IMR-90 (cell line): ENCODE measurements around the gene CD300LG. TPM values are rescaled to one million over a fixed set of nuclear protein-coding genes. Genes with fewer than 3 reads are reported as not detected.

Experiments
- ATAC-seq: fragments of 200-7000 bp; cut with Tn5 transposase; 2 replicates; pipeline ENCODE4 v1.9.1; 2020; ENCODE audit warnings: low read depth, mild to moderate bottlenecking, moderate library complexity
- BruUV-seq: library from RNA; stranded (reverse); fragments of 400-500 nt; replicated peaks from 2 replicates; lab custom pipeline; 2021; lab: Mats Ljungman, UMichigan
- CTCF ChIA-PET: fragments of 300-600 bp; formaldehyde crosslinking; extraction: SDS; loops from one replicate; lab custom pipeline; 2021; ENCODE audit warnings: antibody characterized with exemption; lab: Yijun Ruan, JAX
- POLR2A ChIA-PET: fragments of 300-600 bp; sonication (Branson Sonifier 250); formaldehyde crosslinking; loops from one replicate; lab custom pipeline; 2022; ENCODE audit warnings: antibody characterized with exemption; ENCODE audit not compliant: unreplicated experiment; lab: Charles Lee
- DNase-seq: peaks from one replicate; pipeline ENCODE4 v3.0.0; 2013
- H2AFZ ChIP-seq: replicated peaks from 2 replicates; pipeline ENCODE3; 2013; ENCODE audit warnings: low read length, mild to moderate bottlenecking; ENCODE audit not compliant: poor library complexity
- H2AK5ac ChIP-seq: 2 replicates; pipeline ENCODE4 v1.6.1; 2013; ENCODE audit warnings: low read depth, low read length, inconsistent platforms
- H2AK9ac ChIP-seq: replicated peaks from 2 replicates; pipeline ENCODE3; 2013; ENCODE audit warnings: mild to moderate bottlenecking, low read depth, low read length, moderate library complexity; ENCODE audit not compliant: poor library complexity
- H2BK120ac ChIP-seq: 2 replicates; pipeline ENCODE4 v1.6.1; 2013; ENCODE audit warnings: low read depth, low read length, inconsistent platforms
- H2BK15ac ChIP-seq: 3 replicates; pipeline ENCODE4 v1.6.1; 2013; ENCODE audit warnings: low read depth, low read length, inconsistent platforms
- H2BK20ac ChIP-seq: 2 replicates; pipeline ENCODE4 v1.6.1; 2013; ENCODE audit warnings: low read depth, mild to moderate bottlenecking, inconsistent platforms, low read length, moderate library complexity
- H2BK5ac ChIP-seq: 2 replicates; pipeline ENCODE4 v1.6.1; 2013; ENCODE audit warnings: mild to moderate bottlenecking, low read depth, low read length, inconsistent platforms; ENCODE audit not compliant: poor library complexity, severe bottlenecking
- H3K14ac ChIP-seq: replicated peaks from 2 replicates; pipeline ENCODE4 v1.6.1; 2013; ENCODE audit warnings: low read depth, low read length, inconsistent platforms
- H3K18ac ChIP-seq: 2 replicates; pipeline ENCODE4 v1.6.1; 2013; ENCODE audit warnings: low read depth, low read length, control low read depth
- H3K23ac ChIP-seq: 2 replicates; pipeline ENCODE4 v1.6.1; 2013; ENCODE audit warnings: low read depth, low read length, inconsistent platforms
- H3K27ac ChIP-seq: 2 replicates; pipeline ENCODE4 v1.5.1; 2013; ENCODE audit warnings: mild to moderate bottlenecking, control low read depth, low read length; ENCODE audit not compliant: insufficient read depth
- H3K27me3 ChIP-seq: 2 replicates; pipeline ENCODE4 v1.6.1; 2013; ENCODE audit warnings: low read length; ENCODE audit not compliant: control insufficient read depth, insufficient read depth
- H3K36me3 ChIP-seq: 2 replicates; pipeline ENCODE4 v1.6.1; 2013; ENCODE audit warnings: low read length, mixed read lengths; ENCODE audit not compliant: control insufficient read depth, insufficient read depth
- H3K4ac ChIP-seq: 2 replicates; pipeline ENCODE4 v1.6.1; 2013; ENCODE audit warnings: low read depth, low read length, inconsistent platforms
- H3K4me1 ChIP-seq: 2 replicates; pipeline ENCODE4 v1.6.1; 2013; ENCODE audit warnings: low read length, mixed read lengths; ENCODE audit not compliant: control insufficient read depth, insufficient read depth
- H3K4me2 ChIP-seq: 2 replicates; pipeline ENCODE4 v1.6.1; 2013; ENCODE audit warnings: low read depth, mild to moderate bottlenecking, control low read depth, low read length, moderate library complexity
- H3K4me3 ChIP-seq: 2 replicates; pipeline ENCODE4 v1.5.1; 2013; ENCODE audit warnings: low read depth, mild to moderate bottlenecking, control low read depth, low read length, moderate library complexity; ENCODE audit not compliant: insufficient read depth
- H3K56ac ChIP-seq: 2 replicates; pipeline ENCODE4 v1.6.1; 2013; ENCODE audit warnings: low read length, inconsistent platforms; ENCODE audit not compliant: insufficient read depth; ENCODE audit errors: extremely low read depth
- H3K79me1 ChIP-seq, 2 experiments: 2 replicates each; pipeline ENCODE4 v1.6.1; 2013; ENCODE audit warnings: low read length in 2 of 2, inconsistent platforms in 1 of 2, low read depth in 1 of 2
- H3K9ac ChIP-seq: 2 replicates; pipeline ENCODE4 v1.6.1; 2013; ENCODE audit warnings: low read depth, low read length, control low read depth
- H3K9me1 ChIP-seq: 2 replicates; pipeline ENCODE4 v1.6.1; 2013; ENCODE audit warnings: low read length, inconsistent platforms; ENCODE audit not compliant: insufficient read depth
- H3K9me3 ChIP-seq: 2 replicates; pipeline ENCODE4 v1.6.1; 2013; ENCODE audit warnings: low read length; ENCODE audit not compliant: control insufficient read depth, insufficient read depth
- H4K20me1 ChIP-seq: 2 replicates; pipeline ENCODE4 v1.6.1; 2013; ENCODE audit warnings: low read length, inconsistent platforms; ENCODE audit not compliant: insufficient read depth
- H4K5ac ChIP-seq: 2 replicates; pipeline ENCODE4 v1.6.1; 2013; ENCODE audit warnings: mild to moderate bottlenecking, low read depth, low read length, control low read depth
- H4K8ac ChIP-seq, 2 experiments: 2 replicates each; pipeline ENCODE4 v1.6.1; 2013; ENCODE audit warnings: low read depth in 2 of 2, low read length in 2 of 2, control low read depth in 1 of 2, inconsistent platforms in 1 of 2
- H4K91ac ChIP-seq: 2 replicates; pipeline ENCODE4 v1.6.1; 2013; ENCODE audit warnings: low read depth, low read length, inconsistent platforms; ENCODE audit not compliant: insufficient read depth
- CEBPB ChIP-seq: IDR thresholded peaks from 2 replicates; pipeline ENCODE4 v1.6.1; 2012; ENCODE audit warnings: low read depth, low read length, improper control_type of control experiment
- CHD1 ChIP-seq: IDR thresholded peaks from 2 replicates; pipeline ENCODE4 v1.6.1; 2012; ENCODE audit warnings: low read depth, low read length, improper control_type of control experiment
- MAZ ChIP-seq: IDR thresholded peaks from 2 replicates; pipeline ENCODE4 v1.6.1; 2012; ENCODE audit warnings: low read depth, mild to moderate bottlenecking, low read length, improper control_type of control experiment, moderate library complexity, borderline replicate concordance
- MXI1 ChIP-seq: IDR thresholded peaks from 2 replicates; pipeline ENCODE4 v1.6.1; 2012; ENCODE audit warnings: low read depth, mild to moderate bottlenecking, low read length, moderate library complexity, borderline replicate concordance
- NFE2L2 ChIP-seq: fragments of 150-350 bp; IDR thresholded peaks from 2 replicates; pipeline ENCODE4 v1.6.1; 2016; ENCODE audit warnings: low read depth, mild to moderate bottlenecking, low read length
- POLR2A ChIP-seq: IDR thresholded peaks from 2 replicates; pipeline ENCODE4 v1.6.1; 2012; ENCODE audit warnings: mild to moderate bottlenecking, low read depth, low read length
- RAD21 ChIP-seq: IDR thresholded peaks from 2 replicates; pipeline ENCODE4 v1.6.1; 2012; ENCODE audit warnings: low read length, improper control_type of control experiment
- RCOR1 ChIP-seq: IDR thresholded peaks from 2 replicates; pipeline ENCODE4 v1.6.1; 2012; ENCODE audit warnings: mild to moderate bottlenecking, low read length, improper control_type of control experiment; ENCODE audit not compliant: insufficient replicate concordance
- RFX5 ChIP-seq: IDR thresholded peaks from 2 replicates; pipeline ENCODE4 v1.8.0; 2012; ENCODE audit warnings: low read depth, mild to moderate bottlenecking, low read length, moderate library complexity
- SMC3 ChIP-seq: fragments of 150-350 bp; IDR thresholded peaks from 2 replicates; pipeline ENCODE4 v1.6.1; 2016; ENCODE audit warnings: low read depth, mild to moderate bottlenecking, antibody characterized with exemption, low read length, moderate library complexity
- WGBS, 2 experiments: methylation state at CpG; one replicate each; pipeline versions ENCODE4 v1.1.5 to v1.1.7; 2013; ENCODE audit warnings: missing lambda C conversion rate in 2 of 2; ENCODE audit not compliant: insufficient read length in 1 of 2; ENCODE audit errors: extremely low coverage in 2 of 2; 5-methylcytosine and 5-hydroxymethylcytosine counted together
- dilution Hi-C: fragments of 300-500 bp; cut with HindIII; formaldehyde crosslinking; loops from one replicate; pipeline ENCODE4 v1.14.3; 2018; ENCODE audit warnings: low sequenced_read_pairs; ENCODE audit not compliant: unreplicated experiment
- in situ Hi-C: fragments of 300-500 bp; cut with MboI; formaldehyde crosslinking; loops from 3 replicates; pipeline ENCODE4 v1.14.3; 2019; ENCODE audit warnings: low sequenced_read_pairs, inconsistent platforms, mixed read lengths
- intact Hi-C: fragments of 100-400 bp; cut with micrococcal nuclease; formaldehyde crosslinking; loops from 2 replicates; pipeline ENCODE4 v1.10.0; 2022
- polyA plus RNA-seq, 3 experiments: library from polyadenylated mRNA; depleted of rRNA; stranded (reverse); fragments of >200 nt; gene quantifications; 2 replicates each; pipeline ENCODE4 v1.2.3, GENCODE V29; 2012; ENCODE audit warnings: low replicate concordance in 1 of 3
- total RNA-seq: library from RNA; depleted of rRNA; stranded (reverse); fragments of >200 nt; gene quantifications from 2 replicates; pipeline ENCODE4 v1.2.3, GENCODE V29; 2012
- TF ChIP-seq, protein P1 (sequence below): fragments of 150-350 bp; IDR thresholded peaks from 2 replicates; pipeline ENCODE4 v1.6.1; 2017; ENCODE audit warnings: mild to moderate bottlenecking, antibody characterized with exemption, low read length, low read depth
- TF ChIP-seq, protein P2 (sequence below): fragments of 150-350 bp; IDR thresholded peaks from 2 replicates; pipeline ENCODE4 v1.6.1; 2016; ENCODE audit warnings: low read depth, mild to moderate bottlenecking, low read length, moderate library complexity, borderline replicate concordance
- TF ChIP-seq, protein P3 (sequence below): conservative IDR thresholded peaks from 2 replicates; pipeline ENCODE4 v1.5.1; 2012; ENCODE audit warnings: mild to moderate bottlenecking, low read depth, low read length, improper control_type of control experiment

The CD300LG gene
- total and polyA plus RNA-seq, 2 of the 4 experiments (the other 2 are of a cell fraction) = not detected

DNA sequence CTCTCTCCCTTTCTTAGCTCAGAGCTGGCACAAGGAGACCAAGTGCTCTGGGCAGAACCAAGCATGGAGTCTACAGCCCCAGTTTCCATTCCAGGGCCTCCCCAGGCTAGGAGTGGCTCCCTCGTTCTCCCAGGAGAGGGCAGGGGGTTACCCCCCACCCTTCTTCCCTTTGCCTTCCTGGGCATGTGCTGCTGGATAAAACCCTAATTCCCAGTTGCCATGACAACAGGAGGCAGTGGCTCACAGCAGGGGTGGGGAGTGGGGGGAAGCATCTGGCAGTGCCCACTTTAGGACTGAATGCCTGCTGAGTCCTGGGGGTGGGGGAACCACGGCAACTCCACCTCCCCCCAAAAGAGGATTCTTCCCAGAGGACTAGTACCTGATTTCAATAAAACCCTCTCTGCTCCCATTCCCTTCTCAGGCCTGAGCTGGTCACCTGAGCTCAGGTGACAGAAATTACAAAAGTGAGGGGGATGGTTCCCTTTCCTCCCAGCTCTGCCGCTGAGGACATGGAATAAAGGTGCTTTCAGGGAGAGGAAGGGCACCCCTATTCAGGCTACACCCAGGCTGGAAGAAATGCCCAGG lies 58.5 kb downstream of the CD300LG start:
- H3K4me3 ChIP-seq = no peak overlapping the region
- peak overlapping the region; percentile 19 for H2AK9ac ChIP-seq
- no peaks in the 10 kb centered on the region for H3K36me3 ChIP-seq
- H2BK20ac ChIP-seq = no peak overlapping the region
- peaks cover 6% of the 10 kb centered on the region for H3K4me1 ChIP-seq
- H3K14ac ChIP-seq = no peak overlapping the region
- in situ Hi-C loops (no loop called here), intact Hi-C loops (no loop called here), dilution Hi-C loops (no loop called here)
- no peak overlapping the region for H3K18ac ChIP-seq
- H3K4ac ChIP-seq = no peak overlapping the region
- H3K27ac ChIP-seq = no peak overlapping the region
- no peaks in the 10 kb centered on the region for H3K9me3 ChIP-seq
- BruUV-seq = no TSS peak
- no peak overlapping the region for H4K8ac ChIP-seq
- H2BK5ac ChIP-seq = no peak overlapping the region
- H3K79me1 ChIP-seq = no peaks in the 10 kb centered on the region
- no peak overlapping the region for H2BK120ac ChIP-seq
- H3K9me1 ChIP-seq = 0 out of 2 replicates have a peak, but pooled peaks cover 4% of the 10 kb centered on the region
- no peak for ATAC-seq
- no peak overlapping the region for H3K56ac ChIP-seq
- H3K23ac ChIP-seq = no peak overlapping the region
- ChIA-PET POLR2A (no interaction called here), CTCF (interaction anchor here (1.9 kb wide), 1 partner anchor 27 kb away, joined by 6 read pairs; no protein-coding TSS in a partner anchor)
- no peak overlapping the region for H2AK5ac ChIP-seq
- H2BK15ac ChIP-seq = no peak overlapping the region
- H3K9ac ChIP-seq = no peak overlapping the region
- H3K4me2 ChIP-seq = no peak overlapping the region
- peak overlapping the region; percentile 82 for H2AFZ ChIP-seq
- no peak for DNase-seq
- H4K5ac ChIP-seq = no peak overlapping the region
- H3K27me3 ChIP-seq = peaks cover 7% of the 10 kb centered on the region; the same call in 1 of the 2 replicates
- no CpG with 5 or more reads among the region's 3 CpGs for WGBS, 2 experiments
- TF ChIP-seq CEBPB (no peak), MAZ (no peak), NFE2L2 (no peak), POLR2A (no peak), RAD21 (no peak), MXI1 (no peak), RCOR1 (no peak), CHD1 (no peak), RFX5 (no peak), SMC3 (no peak)
- TF ChIP-seq, protein P1, sequence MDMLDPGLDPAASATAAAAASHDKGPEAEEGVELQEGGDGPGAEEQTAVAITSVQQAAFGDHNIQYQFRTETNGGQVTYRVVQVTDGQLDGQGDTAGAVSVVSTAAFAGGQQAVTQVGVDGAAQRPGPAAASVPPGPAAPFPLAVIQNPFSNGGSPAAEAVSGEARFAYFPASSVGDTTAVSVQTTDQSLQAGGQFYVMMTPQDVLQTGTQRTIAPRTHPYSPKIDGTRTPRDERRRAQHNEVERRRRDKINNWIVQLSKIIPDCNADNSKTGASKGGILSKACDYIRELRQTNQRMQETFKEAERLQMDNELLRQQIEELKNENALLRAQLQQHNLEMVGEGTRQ = no peak
- TF ChIP-seq, protein P2, sequence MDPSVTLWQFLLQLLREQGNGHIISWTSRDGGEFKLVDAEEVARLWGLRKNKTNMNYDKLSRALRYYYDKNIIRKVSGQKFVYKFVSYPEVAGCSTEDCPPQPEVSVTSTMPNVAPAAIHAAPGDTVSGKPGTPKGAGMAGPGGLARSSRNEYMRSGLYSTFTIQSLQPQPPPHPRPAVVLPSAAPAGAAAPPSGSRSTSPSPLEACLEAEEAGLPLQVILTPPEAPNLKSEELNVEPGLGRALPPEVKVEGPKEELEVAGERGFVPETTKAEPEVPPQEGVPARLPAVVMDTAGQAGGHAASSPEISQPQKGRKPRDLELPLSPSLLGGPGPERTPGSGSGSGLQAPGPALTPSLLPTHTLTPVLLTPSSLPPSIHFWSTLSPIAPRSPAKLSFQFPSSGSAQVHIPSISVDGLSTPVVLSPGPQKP = no peak
- TF ChIP-seq, protein P3, sequence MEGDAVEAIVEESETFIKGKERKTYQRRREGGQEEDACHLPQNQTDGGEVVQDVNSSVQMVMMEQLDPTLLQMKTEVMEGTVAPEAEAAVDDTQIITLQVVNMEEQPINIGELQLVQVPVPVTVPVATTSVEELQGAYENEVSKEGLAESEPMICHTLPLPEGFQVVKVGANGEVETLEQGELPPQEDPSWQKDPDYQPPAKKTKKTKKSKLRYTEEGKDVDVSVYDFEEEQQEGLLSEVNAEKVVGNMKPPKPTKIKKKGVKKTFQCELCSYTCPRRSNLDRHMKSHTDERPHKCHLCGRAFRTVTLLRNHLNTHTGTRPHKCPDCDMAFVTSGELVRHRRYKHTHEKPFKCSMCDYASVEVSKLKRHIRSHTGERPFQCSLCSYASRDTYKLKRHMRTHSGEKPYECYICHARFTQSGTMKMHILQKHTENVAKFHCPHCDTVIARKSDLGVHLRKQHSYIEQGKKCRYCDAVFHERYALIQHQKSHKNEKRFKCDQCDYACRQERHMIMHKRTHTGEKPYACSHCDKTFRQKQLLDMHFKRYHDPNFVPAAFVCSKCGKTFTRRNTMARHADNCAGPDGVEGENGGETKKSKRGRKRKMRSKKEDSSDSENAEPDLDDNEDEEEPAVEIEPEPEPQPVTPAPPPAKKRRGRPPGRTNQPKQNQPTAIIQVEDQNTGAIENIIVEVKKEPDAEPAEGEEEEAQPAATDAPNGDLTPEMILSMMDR = no peak
- no peak overlapping the region for H4K91ac ChIP-seq
- H4K20me1 ChIP-seq = peaks cover 8% of the 10 kb centered on the region
